DOHH2 (cell line): ENCODE results near the gene TPRG1L.

Experiments
- H3F3A ChIP-seq: fragments of 200-600 bp; sonication (generic), shearing (Covaris generic); 2 replicates; pipeline ENCODE4 v1.6.0; 2016; ENCODE audit warnings: antibody characterized with exemption, mild to moderate bottlenecking; ENCODE audit not compliant: control insufficient read depth, insufficient read depth
- H3K27ac ChIP-seq: fragments of 200-600 bp; sonication (generic); 2 replicates; pipeline ENCODE4 v1.5.1; 2014; ENCODE audit warnings: low read depth, mild to moderate bottlenecking, low read length, moderate library complexity
- H3K27me3 ChIP-seq: fragments of 200-600 bp; sonication (generic); 2 replicates; pipeline ENCODE4 v1.6.1; 2014; ENCODE audit warnings: mild to moderate bottlenecking, low read length, mixed read lengths; ENCODE audit not compliant: control insufficient read depth
- H3K36me3 ChIP-seq: fragments of 200-600 bp; sonication (generic); 2 replicates; pipeline ENCODE4 v1.6.1; 2014; ENCODE audit warnings: mild to moderate bottlenecking, low read length, moderate library complexity, mixed read lengths; ENCODE audit not compliant: control insufficient read depth
- H3K4me1 ChIP-seq: fragments of 200-600 bp; sonication (generic); 2 replicates; pipeline ENCODE4 v1.6.1; 2014; ENCODE audit warnings: mild to moderate bottlenecking, low read length, mixed read lengths; ENCODE audit not compliant: control insufficient read depth
- H3K4me2 ChIP-seq: fragments of 200-600 bp; sonication (generic); 2 replicates; pipeline ENCODE4 v1.6.0; 2014; ENCODE audit warnings: mild to moderate bottlenecking, low read length, moderate library complexity
- H3K4me3 ChIP-seq: fragments of 200-600 bp; sonication (generic); 2 replicates; pipeline ENCODE4 v1.5.1; 2014; ENCODE audit warnings: mild to moderate bottlenecking, low read length, mixed read lengths
- H3K79me2 ChIP-seq: fragments of 200-600 bp; sonication (generic); 2 replicates; pipeline ENCODE4 v1.6.1; 2014; ENCODE audit warnings: mild to moderate bottlenecking, low read length, mixed read lengths; ENCODE audit not compliant: control insufficient read depth
- H3K9me2 ChIP-seq: fragments of 200-600 bp; sonication (generic); replicated peaks from 2 replicates; pipeline ENCODE4 v1.6.1; 2014; ENCODE audit warnings: mild to moderate bottlenecking, low read length, mixed read lengths; ENCODE audit not compliant: control insufficient read depth
- H3K9me3 ChIP-seq: fragments of 200-600 bp; sonication (generic); 2 replicates; pipeline ENCODE4 v1.6.1; 2014; ENCODE audit warnings: antibody characterized with exemption, low read length, mixed read lengths; ENCODE audit not compliant: control insufficient read depth, insufficient read depth
- H4K20me1 ChIP-seq: fragments of 200-600 bp; sonication (generic); 2 replicates; pipeline ENCODE4 v1.6.0; 2014; ENCODE audit warnings: low read depth, mild to moderate bottlenecking, antibody characterized with exemption, low read length, moderate library complexity; ENCODE audit not compliant: control insufficient read depth, insufficient read depth
- EZH2phosphoT487 ChIP-seq: fragments of 200-600 bp; sonication (generic); IDR thresholded peaks from 2 replicates; pipeline ENCODE4 v1.6.1; 2017; ENCODE audit warnings: borderline replicate concordance, mild to moderate bottlenecking, antibody characterized with exemption, low read length, moderate library complexity, mixed read lengths
- TF ChIP-seq, protein P1 (sequence below): fragments of 200-600 bp; sonication (generic); IDR thresholded peaks from one replicate; pipeline ENCODE4 v1.5.1; 2014; ENCODE audit warnings: antibody characterized with exemption, mild to moderate bottlenecking, low read depth, low read length; ENCODE audit not compliant: poor library complexity, severe bottlenecking

The TPRG1L gene

GRCh38 chr1:3617806-3618345 lies 6.9 kb upstream of the TPRG1L start:
- no peaks in the 10 kb centered on the region for H3K79me2 ChIP-seq
- H3K27ac ChIP-seq, result no peak overlapping the region
- H3K27me3 ChIP-seq, result peaks cover 22% of the 10 kb centered on the region
- no peak overlapping the region for H3K4me2 ChIP-seq
- 0 out of 2 replicates have a peak, but pooled peaks cover 3% of the 10 kb centered on the region for H3K4me1 ChIP-seq
- no peak overlapping the region for H3K4me3 ChIP-seq
- no peaks in the 10 kb centered on the region for H3K9me3 ChIP-seq
- H3F3A ChIP-seq, result 0 out of 2 replicates have a peak, but pooled peaks cover 2% of the 10 kb centered on the region
- no peaks in the 10 kb centered on the region for H3K36me3 ChIP-seq
- TF ChIP-seq, protein P1, sequence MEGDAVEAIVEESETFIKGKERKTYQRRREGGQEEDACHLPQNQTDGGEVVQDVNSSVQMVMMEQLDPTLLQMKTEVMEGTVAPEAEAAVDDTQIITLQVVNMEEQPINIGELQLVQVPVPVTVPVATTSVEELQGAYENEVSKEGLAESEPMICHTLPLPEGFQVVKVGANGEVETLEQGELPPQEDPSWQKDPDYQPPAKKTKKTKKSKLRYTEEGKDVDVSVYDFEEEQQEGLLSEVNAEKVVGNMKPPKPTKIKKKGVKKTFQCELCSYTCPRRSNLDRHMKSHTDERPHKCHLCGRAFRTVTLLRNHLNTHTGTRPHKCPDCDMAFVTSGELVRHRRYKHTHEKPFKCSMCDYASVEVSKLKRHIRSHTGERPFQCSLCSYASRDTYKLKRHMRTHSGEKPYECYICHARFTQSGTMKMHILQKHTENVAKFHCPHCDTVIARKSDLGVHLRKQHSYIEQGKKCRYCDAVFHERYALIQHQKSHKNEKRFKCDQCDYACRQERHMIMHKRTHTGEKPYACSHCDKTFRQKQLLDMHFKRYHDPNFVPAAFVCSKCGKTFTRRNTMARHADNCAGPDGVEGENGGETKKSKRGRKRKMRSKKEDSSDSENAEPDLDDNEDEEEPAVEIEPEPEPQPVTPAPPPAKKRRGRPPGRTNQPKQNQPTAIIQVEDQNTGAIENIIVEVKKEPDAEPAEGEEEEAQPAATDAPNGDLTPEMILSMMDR, result no peak
- TF ChIP-seq EZH2phosphoT487, result no peak
- H4K20me1 ChIP-seq, result no peaks in the 10 kb centered on the region
- H3K9me2 ChIP-seq, result no peaks in the 10 kb centered on the region

DNA sequence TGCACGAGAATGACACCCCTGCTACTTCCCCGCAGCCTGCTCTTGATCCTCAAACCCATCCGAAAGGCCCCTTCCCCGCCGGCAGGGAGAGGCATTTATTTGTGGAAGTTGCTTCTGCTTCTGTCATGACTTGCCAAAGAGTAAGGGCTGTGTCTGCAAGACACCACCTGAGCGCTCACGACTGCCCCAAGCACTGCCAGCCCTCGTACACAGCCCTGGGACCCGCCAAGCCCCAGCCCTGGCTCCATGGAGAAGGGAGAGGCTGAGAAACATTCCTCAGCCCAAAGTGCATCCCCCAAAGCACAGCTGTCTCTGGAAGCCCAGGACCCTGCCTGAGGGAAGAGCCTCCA lies 6.3 kb upstream of the TPRG1L start:
- H3K9me3 ChIP-seq, result no peaks in the 10 kb centered on the region
- no peak for TF ChIP-seq EZH2phosphoT487
- TF ChIP-seq, protein P1, result no peak
- no peaks in the 10 kb centered on the region for H3K36me3 ChIP-seq
- H3K27me3 ChIP-seq, result peaks cover 16% of the 10 kb centered on the region
- no peak overlapping the region for H3K4me2 ChIP-seq
- H3K4me1 ChIP-seq, result 0 out of 2 replicates have a peak, but pooled peaks cover 3% of the 10 kb centered on the region
- no peak overlapping the region for H3K27ac ChIP-seq
- H4K20me1 ChIP-seq, result no peaks in the 10 kb centered on the region
- H3K79me2 ChIP-seq, result no peaks in the 10 kb centered on the region
- 0 out of 2 replicates have a peak, but pooled peaks cover 2% of the 10 kb centered on the region for H3F3A ChIP-seq
- no peaks in the 10 kb centered on the region for H3K9me2 ChIP-seq
- no peak overlapping the region for H3K4me3 ChIP-seq

DNA sequence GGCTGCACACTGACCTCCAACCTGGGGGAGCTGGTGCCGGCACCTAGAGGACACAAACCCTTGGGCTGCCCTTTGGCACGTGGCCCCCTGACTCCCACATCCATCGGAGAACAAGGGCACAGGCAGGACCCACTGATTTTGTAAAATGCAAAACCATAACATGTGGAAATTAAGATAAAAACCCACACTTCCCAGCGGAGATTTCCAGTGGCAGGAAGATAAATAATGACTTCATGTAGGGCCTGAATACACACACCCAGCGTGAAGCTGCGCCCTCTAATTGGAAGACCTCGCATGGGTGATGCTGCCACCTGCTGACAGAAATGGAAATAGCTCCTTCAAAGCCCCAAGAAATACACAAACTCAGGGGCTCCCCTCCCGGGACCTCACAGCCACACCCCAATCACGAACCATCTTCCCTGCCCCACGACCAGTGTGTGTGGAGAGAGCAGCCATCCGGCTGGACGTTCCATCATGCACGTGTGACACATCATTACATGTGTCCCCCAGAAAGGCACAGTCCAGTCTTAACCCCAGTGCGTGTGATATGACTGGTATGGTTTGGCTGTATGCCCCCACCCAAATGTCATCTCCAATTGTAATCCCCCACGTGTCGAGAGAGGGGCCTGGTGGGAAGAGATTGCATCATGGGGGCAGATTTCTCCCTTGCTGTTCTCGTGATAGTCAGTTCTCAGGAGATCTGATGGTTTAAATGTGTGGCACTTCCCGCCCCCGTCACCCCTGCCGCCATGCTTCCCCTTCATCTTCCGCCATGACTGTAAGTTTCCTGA lies 5.7 kb upstream of the TPRG1L start:
- Histone ChIP-seq H3K4me3 (no peak overlapping the region), H3K27ac (no peak overlapping the region), H3K9me2 (no peaks in the 10 kb centered on the region), H3K27me3 (peaks cover 16% of the 10 kb centered on the region), H4K20me1 (no peaks in the 10 kb centered on the region), H3K79me2 (no peaks in the 10 kb centered on the region), H3F3A (0 out of 2 replicates have a peak, but pooled peaks cover 2% of the 10 kb centered on the region), H3K4me1 (peaks cover 7% of the 10 kb centered on the region), H3K36me3 (no peaks in the 10 kb centered on the region), H3K4me2 (0 out of 2 replicates have a peak overlapping the region, but pooled peaks have one; percentile 7), H3K9me3 (no peaks in the 10 kb centered on the region)
- TF ChIP-seq, protein P1, result peak; percentile 78
- TF ChIP-seq EZH2phosphoT487, result no peak
